ENCODE measurements around the gene RHPN2. TPM values are rescaled to one million over a fixed set of nuclear protein-coding genes. Genes with fewer than 3 reads are reported as not detected.

RHPN2 gene
- total and polyA plus RNA-seq, 2 of the 13 experiments (the other 11 are each of a cell fraction or from before 2014, with no cell fraction given): 20.3 to 48.0 TPM

DNA sequence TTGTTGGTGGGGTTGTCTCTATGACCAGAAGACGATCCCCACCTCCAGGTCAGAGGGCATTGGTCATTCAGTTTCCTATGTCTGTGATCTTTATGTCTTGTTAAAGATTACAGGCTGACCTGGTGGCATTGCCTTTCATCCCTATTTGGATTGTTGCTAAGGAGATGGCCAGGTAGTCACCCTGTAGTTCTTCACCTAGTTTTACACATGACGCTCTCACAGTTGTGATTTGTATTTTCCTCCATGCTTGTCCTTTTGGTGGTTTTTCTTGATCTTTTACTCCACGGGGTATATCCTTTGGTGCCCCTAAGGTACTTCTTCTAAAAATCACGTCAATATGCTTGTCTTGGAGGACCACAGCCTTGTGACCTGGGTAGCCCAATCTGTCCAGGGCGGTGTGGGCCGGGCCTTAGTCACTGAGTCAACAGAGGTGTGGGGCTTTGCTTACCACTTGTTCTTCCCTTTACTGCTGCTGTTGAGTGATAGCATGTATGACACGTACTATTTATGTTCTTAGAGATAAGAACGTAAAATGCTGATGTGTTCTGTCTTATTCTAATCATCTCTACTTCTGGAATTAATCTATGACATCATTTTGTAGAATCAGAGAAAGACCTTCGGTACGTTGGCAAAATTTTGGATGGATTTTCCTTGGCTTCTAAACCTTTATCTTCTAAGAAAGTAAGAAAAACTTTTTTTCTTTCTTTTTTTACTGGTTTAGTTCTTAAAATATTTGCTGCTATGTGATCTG, 36.4 kb upstream of the RHPN2 start (continued):
- TF ChIP-seq ZNF496 (CRISPR knock-in tag; IDR thresholded peaks at IDR 0.05; ENCODE audit: insufficient replicate concordance): no peak
- TF ChIP-seq, protein P1, sequence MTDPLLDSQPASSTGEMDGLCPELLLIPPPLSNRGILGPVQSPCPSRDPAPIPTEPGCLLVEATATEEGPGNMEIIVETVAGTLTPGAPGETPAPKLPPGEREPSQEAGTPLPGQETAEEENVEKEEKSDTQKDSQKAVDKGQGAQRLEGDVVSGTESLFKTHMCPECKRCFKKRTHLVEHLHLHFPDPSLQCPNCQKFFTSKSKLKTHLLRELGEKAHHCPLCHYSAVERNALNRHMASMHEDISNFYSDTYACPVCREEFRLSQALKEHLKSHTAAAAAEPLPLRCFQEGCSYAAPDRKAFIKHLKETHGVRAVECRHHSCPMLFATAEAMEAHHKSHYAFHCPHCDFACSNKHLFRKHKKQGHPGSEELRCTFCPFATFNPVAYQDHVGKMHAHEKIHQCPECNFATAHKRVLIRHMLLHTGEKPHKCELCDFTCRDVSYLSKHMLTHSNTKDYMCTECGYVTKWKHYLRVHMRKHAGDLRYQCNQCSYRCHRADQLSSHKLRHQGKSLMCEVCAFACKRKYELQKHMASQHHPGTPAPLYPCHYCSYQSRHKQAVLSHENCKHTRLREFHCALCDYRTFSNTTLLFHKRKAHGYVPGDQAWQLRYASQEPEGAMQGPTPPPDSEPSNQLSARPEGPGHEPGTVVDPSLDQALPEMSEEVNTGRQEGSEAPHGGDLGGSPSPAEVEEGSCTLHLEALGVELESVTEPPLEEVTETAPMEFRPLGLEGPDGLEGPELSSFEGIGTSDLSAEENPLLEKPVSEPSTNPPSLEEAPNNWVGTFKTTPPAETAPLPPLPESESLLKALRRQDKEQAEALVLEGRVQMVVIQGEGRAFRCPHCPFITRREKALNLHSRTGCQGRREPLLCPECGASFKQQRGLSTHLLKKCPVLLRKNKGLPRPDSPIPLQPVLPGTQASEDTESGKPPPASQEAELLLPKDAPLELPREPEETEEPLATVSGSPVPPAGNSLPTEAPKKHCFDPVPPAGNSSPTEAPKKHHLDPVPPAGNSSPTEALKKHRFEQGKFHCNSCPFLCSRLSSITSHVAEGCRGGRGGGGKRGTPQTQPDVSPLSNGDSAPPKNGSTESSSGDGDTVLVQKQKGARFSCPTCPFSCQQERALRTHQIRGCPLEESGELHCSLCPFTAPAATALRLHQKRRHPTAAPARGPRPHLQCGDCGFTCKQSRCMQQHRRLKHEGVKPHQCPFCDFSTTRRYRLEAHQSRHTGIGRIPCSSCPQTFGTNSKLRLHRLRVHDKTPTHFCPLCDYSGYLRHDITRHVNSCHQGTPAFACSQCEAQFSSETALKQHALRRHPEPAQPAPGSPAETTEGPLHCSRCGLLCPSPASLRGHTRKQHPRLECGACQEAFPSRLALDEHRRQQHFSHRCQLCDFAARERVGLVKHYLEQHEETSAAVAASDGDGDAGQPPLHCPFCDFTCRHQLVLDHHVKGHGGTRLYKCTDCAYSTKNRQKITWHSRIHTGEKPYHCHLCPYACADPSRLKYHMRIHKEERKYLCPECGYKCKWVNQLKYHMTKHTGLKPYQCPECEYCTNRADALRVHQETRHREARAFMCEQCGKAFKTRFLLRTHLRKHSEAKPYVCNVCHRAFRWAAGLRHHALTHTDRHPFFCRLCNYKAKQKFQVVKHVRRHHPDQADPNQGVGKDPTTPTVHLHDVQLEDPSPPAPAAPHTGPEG (CRISPR knock-in tag; IDR thresholded peaks at IDR 0.05): no peak
- TF ChIP-seq NFYC (CRISPR knock-in tag; IDR thresholded peaks at IDR 0.05): no peak
- TF ChIP-seq PCBP1 (IDR thresholded peaks at IDR 0.05; ENCODE audit: borderline replicate concordance, low read depth, low read length): no peak
- no peak for TF ChIP-seq ZNF720 (CRISPR knock-in tag; IDR thresholded peaks at IDR 0.05)
- no peak for TF ChIP-seq ZNF510 (CRISPR knock-in tag; IDR thresholded peaks at IDR 0.05; ENCODE audit: low read depth)
- no peak for TF ChIP-seq ZNF326 (CRISPR knock-in tag; IDR thresholded peaks at IDR 0.05; ENCODE audit: borderline replicate concordance)
- no peak for TF ChIP-seq FOXP1 (IDR thresholded peaks at IDR 0.05)
- TF ChIP-seq FOXP1 (CRISPR knock-in tag; IDR thresholded peaks at IDR 0.05): peak; percentile 39; the same call in 1 of the 2 replicates
- TF ChIP-seq ZNF598 (CRISPR knock-in tag; IDR thresholded peaks at IDR 0.05; ENCODE audit: borderline replicate concordance): no peak
- TF ChIP-seq ZNF746 (CRISPR knock-in tag; IDR thresholded peaks at IDR 0.05): no peak
- peak; percentile 86 to 97 for TF ChIP-seq NR2F1 (CRISPR knock-in tag; IDR thresholded peaks at IDR 0.05)
- TF ChIP-seq ZNF552 (CRISPR knock-in tag; IDR thresholded peaks at IDR 0.05; ENCODE audit: borderline replicate concordance): no peak
- 0 out of 2 replicates have a peak, but pooled peaks have one; percentile 42 for TF ChIP-seq NKX3-1 (CRISPR knock-in tag; IDR thresholded peaks at IDR 0.05)
- no peak; the same call in 1 of the 2 replicates for TF ChIP-seq ZBTB33 (CRISPR knock-in tag; IDR thresholded peaks at IDR 0.05)
- TF ChIP-seq POLR2A (IDR thresholded peaks at IDR 0.05; ENCODE audit: insufficient read depth in 1 of 2, low read depth in 2 of 2, low read length in 2 of 2): no peak
- TF ChIP-seq PREB (CRISPR knock-in tag; IDR thresholded peaks at IDR 0.05): no peak
- TF ChIP-seq U2AF1 (optimal IDR thresholded peaks at IDR 0.05; ENCODE audit: low read depth, low read length): no peak
- TF ChIP-seq, protein P2, sequence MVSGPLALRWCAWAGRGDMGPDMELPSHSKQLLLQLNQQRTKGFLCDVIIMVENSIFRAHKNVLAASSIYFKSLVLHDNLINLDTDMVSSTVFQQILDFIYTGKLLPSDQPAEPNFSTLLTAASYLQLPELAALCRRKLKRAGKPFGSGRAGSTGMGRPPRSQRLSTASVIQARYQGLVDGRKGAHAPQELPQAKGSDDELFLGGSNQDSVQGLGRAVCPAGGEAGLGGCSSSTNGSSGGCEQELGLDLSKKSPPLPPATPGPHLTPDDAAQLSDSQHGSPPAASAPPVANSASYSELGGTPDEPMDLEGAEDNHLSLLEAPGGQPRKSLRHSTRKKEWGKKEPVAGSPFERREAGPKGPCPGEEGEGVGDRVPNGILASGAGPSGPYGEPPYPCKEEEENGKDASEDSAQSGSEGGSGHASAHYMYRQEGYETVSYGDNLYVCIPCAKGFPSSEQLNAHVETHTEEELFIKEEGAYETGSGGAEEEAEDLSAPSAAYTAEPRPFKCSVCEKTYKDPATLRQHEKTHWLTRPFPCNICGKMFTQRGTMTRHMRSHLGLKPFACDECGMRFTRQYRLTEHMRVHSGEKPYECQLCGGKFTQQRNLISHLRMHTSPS (CRISPR knock-in tag; IDR thresholded peaks at IDR 0.05; ENCODE audit: low read depth): no peak
- peak; percentile 51; the same call in 1 of the 2 replicates for TF ChIP-seq NR2C2 (CRISPR knock-in tag; IDR thresholded peaks at IDR 0.05; ENCODE audit: borderline replicate concordance)

Data from HepG2 (cell line).